Suprapubic skin (tissue), 4 donors: Measurements from ENCODE around the gene SAA2. TPM values are rescaled to one million over a fixed set of nuclear protein-coding genes. Genes with fewer than 3 reads are reported as not detected.

Experiments
- DNase-seq, 2 donors: peaks; one replicate each; pipeline ENCODE4 v3.0.0-alpha.2; 2019; ENCODE audit warnings: low spot score in 2 of 2
- H3K27ac ChIP-seq: fragments of 200-600 bp; sonication (generic); one replicate; pipeline ENCODE4 v1.5.1; 2019
- H3K27me3 ChIP-seq: fragments of 200-600 bp; sonication (generic); one replicate; pipeline ENCODE4 v1.5.1; 2019
- H3K36me3 ChIP-seq: fragments of 200-600 bp; sonication (generic); one replicate; pipeline ENCODE4 v1.5.1; 2019
- H3K4me1 ChIP-seq: fragments of 200-600 bp; sonication (generic); one replicate; pipeline ENCODE4 v1.5.1; 2019
- H3K4me3 ChIP-seq: fragments of 200-600 bp; sonication (generic); one replicate; pipeline ENCODE4 v1.5.1; 2019; ENCODE audit warnings: mild to moderate bottlenecking
- H3K9me3 ChIP-seq: fragments of 200-600 bp; sonication (generic); one replicate; pipeline ENCODE4 v1.5.1; 2019
- EP300 ChIP-seq: sonication (generic); formaldehyde crosslinking; IDR thresholded peaks from one replicate; pipeline ENCODE4 v1.6.1; 2017; ENCODE audit warnings: antibody characterized with exemption
- POLR2A ChIP-seq, 2 donors: fragments of 450-650 bp; IDR thresholded peaks; one replicate each; pipeline ENCODE4 v1.6.1; 2017; ENCODE audit warnings: antibody characterized with exemption in 2 of 2, mild to moderate bottlenecking in 2 of 2, moderate library complexity in 2 of 2
- POLR2AphosphoS5 ChIP-seq, 3 donors: sonication (generic); formaldehyde crosslinking; IDR thresholded peaks; one replicate each; pipeline ENCODE4 v1.6.1; 2017; ENCODE audit warnings: antibody characterized with exemption in 3 of 3
- WGBS: methylation state at CpG from one replicate; pipeline ENCODE4 v1.1.5; 2018; 5-methylcytosine and 5-hydroxymethylcytosine counted together
- total RNA-seq, 4 donors: library from RNA; depleted of rRNA; stranded (reverse); fragments of >200 nt; gene quantifications; one replicate each; pipeline ENCODE4 v1.1.0, GENCODE V29; 2016
- TF ChIP-seq, protein P1 (sequence below), 2 donors: fragments of 200-600 bp in 1 of 2; fragments of 450-650 bp in 1 of 2; sonication (generic) in 1 of 2; IDR thresholded peaks; one replicate each; pipeline ENCODE4 v1.5.1; 2016 to 2019; ENCODE audit warnings: antibody characterized with exemption in 2 of 2, mild to moderate bottlenecking in 1 of 2, moderate library complexity in 1 of 2

The SAA2 gene
- total RNA-seq, 4 donors from 2014 or later: 15.0 to 30.4 (median 16.2) TPM; not detected in 1

DNA sequence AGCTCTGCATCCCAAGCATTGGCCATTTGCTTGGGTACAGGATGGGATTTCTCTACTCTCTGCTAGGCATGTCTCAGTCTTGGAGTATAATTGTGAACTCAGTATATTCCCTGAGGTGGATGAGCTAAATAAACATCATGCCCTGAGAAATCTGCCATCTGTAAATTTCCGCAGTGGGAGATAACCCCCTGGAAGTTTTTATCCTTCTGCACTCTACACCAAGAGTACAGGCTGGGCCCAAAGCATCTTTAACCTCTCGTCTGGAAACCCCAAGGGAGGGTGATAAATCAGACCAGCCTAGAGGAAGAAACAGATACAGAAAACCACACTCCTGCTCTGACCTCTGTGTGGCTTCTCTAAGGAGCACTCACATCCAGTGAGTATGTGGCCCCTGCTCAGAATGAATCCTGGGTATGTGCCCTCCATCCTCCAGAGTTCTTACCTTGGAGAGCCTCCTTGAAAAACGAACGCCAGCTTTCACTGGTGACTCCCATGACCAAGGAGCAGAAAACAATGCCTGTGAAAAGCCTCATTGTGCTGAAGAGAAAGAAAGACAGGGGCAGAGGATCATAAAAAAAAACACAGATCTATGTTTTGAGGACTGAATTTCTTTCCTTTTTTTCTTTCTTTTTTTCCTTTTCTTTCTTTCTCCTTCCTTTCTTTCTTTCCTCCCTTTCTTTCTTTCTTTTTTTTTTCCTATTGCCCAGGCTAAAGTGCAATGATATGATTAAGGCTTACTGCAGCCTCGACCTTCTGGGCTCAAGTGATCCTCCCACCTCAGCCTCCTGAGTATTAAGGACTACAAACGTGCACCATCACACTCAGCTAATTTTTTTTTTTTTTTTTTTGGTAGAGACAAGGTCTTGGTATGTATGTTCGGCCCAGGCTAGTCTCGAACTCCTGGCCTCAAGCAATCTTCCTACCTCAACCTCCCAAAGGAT, 12.8 kb downstream of the SAA2 start:
- Histone ChIP-seq H3K9me3 (no peaks in the 10 kb centered on the region), H3K4me3 (no peak overlapping the region), H3K36me3 (no peaks in the 10 kb centered on the region), H3K27ac (no peak overlapping the region), H3K27me3 (peaks cover 9% of the 10 kb centered on the region), H3K4me1 (no peaks in the 10 kb centered on the region)
- DNase-seq: no peak
- 63% methylated on average over 8 of the region's 8 CpGs for WGBS
- TF ChIP-seq POLR2A (IDR thresholded peaks at IDR 0.05) (no peak), POLR2AphosphoS5 (IDR thresholded peaks at IDR 0.05) (no peak), EP300 (no peak)
- TF ChIP-seq, protein P1, sequence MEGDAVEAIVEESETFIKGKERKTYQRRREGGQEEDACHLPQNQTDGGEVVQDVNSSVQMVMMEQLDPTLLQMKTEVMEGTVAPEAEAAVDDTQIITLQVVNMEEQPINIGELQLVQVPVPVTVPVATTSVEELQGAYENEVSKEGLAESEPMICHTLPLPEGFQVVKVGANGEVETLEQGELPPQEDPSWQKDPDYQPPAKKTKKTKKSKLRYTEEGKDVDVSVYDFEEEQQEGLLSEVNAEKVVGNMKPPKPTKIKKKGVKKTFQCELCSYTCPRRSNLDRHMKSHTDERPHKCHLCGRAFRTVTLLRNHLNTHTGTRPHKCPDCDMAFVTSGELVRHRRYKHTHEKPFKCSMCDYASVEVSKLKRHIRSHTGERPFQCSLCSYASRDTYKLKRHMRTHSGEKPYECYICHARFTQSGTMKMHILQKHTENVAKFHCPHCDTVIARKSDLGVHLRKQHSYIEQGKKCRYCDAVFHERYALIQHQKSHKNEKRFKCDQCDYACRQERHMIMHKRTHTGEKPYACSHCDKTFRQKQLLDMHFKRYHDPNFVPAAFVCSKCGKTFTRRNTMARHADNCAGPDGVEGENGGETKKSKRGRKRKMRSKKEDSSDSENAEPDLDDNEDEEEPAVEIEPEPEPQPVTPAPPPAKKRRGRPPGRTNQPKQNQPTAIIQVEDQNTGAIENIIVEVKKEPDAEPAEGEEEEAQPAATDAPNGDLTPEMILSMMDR (IDR thresholded peaks at IDR 0.05): no peak

GRCh38 chr11:18233912-18234311, 14.6 kb downstream of the SAA2 start:
- TF ChIP-seq, protein P1 (IDR thresholded peaks at IDR 0.05): no peak
- TF ChIP-seq EP300: no peak
- TF ChIP-seq POLR2A (IDR thresholded peaks at IDR 0.05): no peak
- no peak for TF ChIP-seq POLR2AphosphoS5 (IDR thresholded peaks at IDR 0.05)
- 88% methylated on average over 4 of the region's 4 CpGs for WGBS
- no peak for DNase-seq
- no peak overlapping the region for H3K27ac ChIP-seq
- H3K27me3 ChIP-seq: peaks cover 3% of the 10 kb centered on the region
- H3K4me1 ChIP-seq: no peaks in the 10 kb centered on the region
- no peaks in the 10 kb centered on the region for H3K36me3 ChIP-seq
- H3K4me3 ChIP-seq: no peak overlapping the region
- H3K9me3 ChIP-seq: no peaks in the 10 kb centered on the region

- TF ChIP-seq POLR2A (IDR thresholded peaks at IDR 0.05) (no peak), POLR2AphosphoS5 (IDR thresholded peaks at IDR 0.05) (no peak), EP300 (no peak)
- TF ChIP-seq, protein P1 (IDR thresholded peaks at IDR 0.05): no peak
- no peaks in the 10 kb centered on the region for H3K27me3 ChIP-seq
- H3K9me3 ChIP-seq: no peaks in the 10 kb centered on the region
- H3K4me3 ChIP-seq: no peak overlapping the region
- H3K27ac ChIP-seq: no peak overlapping the region
- no peak for DNase-seq
- H3K4me1 ChIP-seq: no peaks in the 10 kb centered on the region
- H3K36me3 ChIP-seq: no peaks in the 10 kb centered on the region
- WGBS: 86% methylated on average over 2 of the region's 2 CpGs
These were observed 17.6 kb downstream of the SAA2 start for GRCh38 chr11:18230859-18231258.

DNA sequence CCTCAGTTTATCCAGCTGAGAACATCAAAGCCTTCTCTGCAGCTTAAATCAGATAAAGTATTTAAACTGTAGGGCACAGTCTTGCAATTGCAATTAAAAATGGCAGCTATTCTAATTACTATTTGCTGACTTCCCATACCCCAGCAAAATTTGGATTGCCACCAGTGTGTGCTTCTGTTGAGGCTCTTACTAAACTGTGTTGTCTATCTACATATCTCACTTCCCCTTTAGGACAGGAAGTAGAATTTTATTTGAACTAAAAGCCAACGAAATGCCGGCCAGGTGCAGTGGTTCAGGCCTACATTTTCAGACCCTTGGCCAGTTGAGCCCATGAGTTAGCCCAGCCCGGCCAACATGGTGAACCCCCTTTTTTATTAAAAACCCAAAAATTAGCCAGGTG, 19.0 kb downstream of the SAA2 start:
- no peak for DNase-seq
- Histone ChIP-seq H3K4me3 (no peak overlapping the region), H3K27me3 (no peaks in the 10 kb centered on the region), H3K27ac (no peak overlapping the region), H3K9me3 (no peaks in the 10 kb centered on the region), H3K4me1 (no peaks in the 10 kb centered on the region), H3K36me3 (no peaks in the 10 kb centered on the region)
- TF ChIP-seq POLR2A (IDR thresholded peaks at IDR 0.05) (no peak), POLR2AphosphoS5 (IDR thresholded peaks at IDR 0.05) (no peak), EP300 (no peak)
- TF ChIP-seq, protein P1 (IDR thresholded peaks at IDR 0.05): no peak
- WGBS: 92% methylated on average over 3 of the region's 3 CpGs

DNA sequence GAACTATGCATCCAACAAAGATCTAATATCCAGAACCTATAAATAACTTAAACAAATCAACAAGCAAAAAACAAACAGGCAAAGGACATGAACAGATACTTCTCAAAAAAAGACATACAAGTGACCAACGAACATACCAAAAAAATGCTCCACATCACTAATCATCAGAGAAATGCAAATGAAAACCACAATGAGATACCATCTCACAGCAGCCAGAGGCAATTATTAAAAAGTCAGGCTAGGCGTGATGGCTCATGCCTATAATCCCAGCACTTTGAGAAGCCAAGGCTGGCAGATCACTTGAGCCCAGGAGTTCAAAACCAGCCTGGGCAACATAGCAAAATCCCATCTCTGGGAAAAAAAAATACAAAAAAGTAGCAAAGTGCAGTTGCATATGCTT, 22.6 kb downstream of the SAA2 start:
- Histone ChIP-seq H3K4me1 (no peaks in the 10 kb centered on the region), H3K27ac (no peak overlapping the region), H3K27me3 (no peaks in the 10 kb centered on the region), H3K36me3 (no peaks in the 10 kb centered on the region), H3K4me3 (no peak overlapping the region), H3K9me3 (no peaks in the 10 kb centered on the region)
- TF ChIP-seq POLR2AphosphoS5 (IDR thresholded peaks at IDR 0.05): no peak
- TF ChIP-seq EP300: no peak
- TF ChIP-seq, protein P1 (IDR thresholded peaks at IDR 0.05): no peak
- TF ChIP-seq POLR2A (IDR thresholded peaks at IDR 0.05): no peak
- DNase-seq: no peak
- 36% methylated on average over 2 of the region's 2 CpGs for WGBS
